Calu3 (cell line): ENCODE data around the gene ELMO1. TPM values are rescaled to one million over a fixed set of nuclear protein-coding genes. Genes with fewer than 3 reads are reported as not detected.

ENCODE experiments used
- BruUV-seq: library from RNA; stranded (reverse); fragments of 400-500 nt; replicated peaks from 2 replicates; lab custom pipeline; 2021; lab: Mats Ljungman, UMichigan
- CTCF ChIA-PET: fragments of 300-600 bp; sonication (Branson Sonifier 250); formaldehyde crosslinking; loops from one replicate; lab custom pipeline; 2022; ENCODE audit warnings: antibody characterized with exemption; lab: Charles Lee
- DNase-seq: peaks from one replicate; pipeline ENCODE4 v3.0.0; 2022
- H3K27ac Mint-ChIP-seq: one replicate; pipeline ENCODE4 v1.8.0; 2022; ENCODE audit warnings: mixed read lengths; ENCODE audit not compliant: unreplicated experiment
- H3K27me3 Mint-ChIP-seq: one replicate; pipeline ENCODE4 v1.8.0; 2022; ENCODE audit warnings: mixed read lengths; ENCODE audit not compliant: unreplicated experiment
- H3K36me3 Mint-ChIP-seq: one replicate; pipeline ENCODE4 v1.8.0; 2022; ENCODE audit warnings: mild to moderate bottlenecking, moderate library complexity, mixed read lengths; ENCODE audit not compliant: insufficient read depth, unreplicated experiment
- H3K4me1 Mint-ChIP-seq: one replicate; pipeline ENCODE4 v1.8.0; 2022; ENCODE audit warnings: mild to moderate bottlenecking, low read depth, mixed read lengths; ENCODE audit not compliant: unreplicated experiment
- H3K4me3 Mint-ChIP-seq: one replicate; pipeline ENCODE4 v1.8.0; 2022; ENCODE audit warnings: mild to moderate bottlenecking, low read depth, moderate library complexity, mixed read lengths; ENCODE audit not compliant: unreplicated experiment
- H3K9me3 Mint-ChIP-seq: one replicate; pipeline ENCODE4 v1.8.0; 2022; ENCODE audit warnings: low read depth, mixed read lengths; ENCODE audit not compliant: unreplicated experiment
- CTCF ChIP-seq: fragments of 200-600 bp; IDR thresholded peaks from one replicate; pipeline ENCODE4 v1.8.0; 2022; ENCODE audit warnings: antibody characterized with exemption; ENCODE audit not compliant: unreplicated experiment
- intact Hi-C: fragments of 100-400 bp; cut with micrococcal nuclease; formaldehyde crosslinking; loops from one replicate; pipeline ENCODE4 v1.10.0; 2022; ENCODE audit not compliant: unreplicated experiment
- total RNA-seq: library from RNA; stranded (reverse); gene quantifications from 2 replicates; pipeline ENCODE4 v1.2.3, GENCODE V29; 2022

Gene ELMO1
- total RNA-seq, 1 experiment from 2014 or later: not detected

GRCh38 chr7:37068902-37069301 lies 379.8 kb downstream of the ELMO1 start:
- Mint-ChIP-seq H3K27me3 (no peaks in the 10 kb centered on the region), H3K27ac (no peak overlapping the region), H3K9me3 (peaks cover 7% of the 10 kb centered on the region), H3K36me3 (no peaks in the 10 kb centered on the region), H3K4me1 (peaks cover 10% of the 10 kb centered on the region), H3K4me3 (no peak overlapping the region)
- no peak for TF ChIP-seq CTCF
- BruUV-seq: no TSS peak
- DNase-seq: no peak
- CTCF ChIA-PET: interaction anchor here (1.6 kb wide), 1 partner anchor 12 kb away, joined by 3 read pairs; no protein-coding TSS in a partner anchor
- intact Hi-C loops: no loop called here

GRCh38 chr7:37068038-37068437 lies 380.6 kb downstream of the ELMO1 start:
- CTCF ChIA-PET: interaction anchor here (1.6 kb wide), 1 partner anchor 11 kb away, joined by 3 read pairs; no protein-coding TSS in a partner anchor
- no peak overlapping the region for H3K4me3 Mint-ChIP-seq
- no peak for TF ChIP-seq CTCF
- peaks cover 7% of the 10 kb centered on the region for H3K9me3 Mint-ChIP-seq
- DNase-seq: no peak
- H3K27ac Mint-ChIP-seq: no peak overlapping the region
- H3K4me1 Mint-ChIP-seq: peaks cover 10% of the 10 kb centered on the region
- no peaks in the 10 kb centered on the region for H3K36me3 Mint-ChIP-seq
- no TSS peak for BruUV-seq
- intact Hi-C loops: no loop called here
- H3K27me3 Mint-ChIP-seq: no peaks in the 10 kb centered on the region

GRCh38 chr7:37065779-37066271 lies 382.8 kb downstream of the ELMO1 start:
- no peak for TF ChIP-seq CTCF
- H3K36me3 Mint-ChIP-seq: no peaks in the 10 kb centered on the region
- BruUV-seq: no TSS peak
- peaks cover 10% of the 10 kb centered on the region for H3K4me1 Mint-ChIP-seq
- DNase-seq: no peak
- H3K27me3 Mint-ChIP-seq: no peaks in the 10 kb centered on the region
- H3K9me3 Mint-ChIP-seq: peaks cover 5% of the 10 kb centered on the region
- CTCF ChIA-PET: interaction anchor here (0.7 kb wide), 1 partner anchor 58 kb away, joined by 3 read pairs; no protein-coding TSS in a partner anchor
- intact Hi-C loops: no loop called here
- no peak overlapping the region for H3K27ac Mint-ChIP-seq
- H3K4me3 Mint-ChIP-seq: no peak overlapping the region

GRCh38 chr7:37062560-37062859 lies 386.2 kb downstream of the ELMO1 start:
- BruUV-seq: no TSS peak

More at GRCh38 chr7:37062560-37062859, 386.2 kb downstream of the ELMO1 start:
- Mint-ChIP-seq H3K4me3 (no peak overlapping the region), H3K9me3 (peaks cover 7% of the 10 kb centered on the region), H3K4me1 (peaks cover 10% of the 10 kb centered on the region), H3K27me3 (no peaks in the 10 kb centered on the region), H3K36me3 (no peaks in the 10 kb centered on the region), H3K27ac (no peak overlapping the region)
- CTCF ChIA-PET: no interaction called here
- intact Hi-C loops: no loop called here
- TF ChIP-seq CTCF: no peak
- DNase-seq: no peak
